IPS-15b (cell line): ENCODE data around the gene UBL3.

Experiments used
- H3K27me3 ChIP-seq: one replicate; pipeline ENCODE4 v1.6.1; 2013; ENCODE audit warnings: low read length; ENCODE audit not compliant: control insufficient read depth, insufficient read depth
- H3K36me3 ChIP-seq: one replicate; pipeline ENCODE4 v1.6.1; 2013; ENCODE audit warnings: low read length; ENCODE audit not compliant: control insufficient read depth, insufficient read depth
- H3K4me1 ChIP-seq: one replicate; pipeline ENCODE4 v1.6.1; 2013; ENCODE audit warnings: mild to moderate bottlenecking, low read length; ENCODE audit not compliant: control insufficient read depth, insufficient read depth
- H3K4me3 ChIP-seq: one replicate; pipeline ENCODE4 v1.5.1; 2013; ENCODE audit warnings: low read depth, low read length
- H3K9ac ChIP-seq: one replicate; pipeline ENCODE4 v1.6.1; 2013; ENCODE audit warnings: low read depth, mild to moderate bottlenecking, low read length
- H3K9me3 ChIP-seq: one replicate; pipeline ENCODE4 v1.6.1; 2013; ENCODE audit warnings: mild to moderate bottlenecking, low read length; ENCODE audit not compliant: control insufficient read depth, insufficient read depth

UBL3 gene

GRCh38 chr13:29840585-29840984, 9.8 kb downstream of the UBL3 start:
- Histone ChIP-seq H3K4me1 (peaks cover 8% of the 10 kb centered on the region), H3K4me3 (no peak overlapping the region)

DNA sequence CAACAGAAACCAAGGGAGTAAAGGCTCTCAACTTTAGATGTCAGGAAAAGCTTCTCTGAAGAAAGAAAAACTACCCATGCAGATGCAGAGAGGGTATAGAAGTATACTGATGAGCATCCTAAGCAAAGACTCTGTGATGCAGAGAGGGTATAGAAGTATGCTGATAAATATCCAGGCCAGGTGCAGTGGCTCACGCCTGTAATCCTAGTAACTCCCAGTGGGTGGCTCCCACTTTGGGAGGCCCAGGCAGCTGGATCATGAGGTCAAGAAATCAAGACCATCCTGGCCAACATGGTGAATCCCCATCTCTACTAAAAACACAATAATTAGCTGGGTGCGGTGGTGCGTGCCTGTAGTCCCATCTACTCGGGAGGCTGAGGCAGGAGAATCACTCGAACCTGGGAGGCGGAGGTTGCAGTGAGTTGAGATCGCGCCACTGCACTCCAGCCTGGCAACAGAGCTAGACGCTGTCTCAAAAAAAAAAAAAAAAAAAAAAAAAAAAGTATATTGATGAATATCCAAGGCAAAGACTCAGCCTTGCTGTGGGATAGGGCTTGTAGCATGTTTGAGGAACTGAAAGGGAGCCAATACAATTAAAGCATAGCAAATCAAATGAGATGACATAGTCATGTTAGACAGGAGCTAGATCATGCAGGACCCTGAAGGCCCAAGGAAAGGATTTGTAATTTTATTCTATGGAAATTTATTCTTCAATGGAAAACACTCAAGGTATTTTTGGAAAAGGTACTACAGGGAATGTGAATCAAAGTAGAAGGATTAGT, 14.9 kb downstream of the UBL3 start:
- Histone ChIP-seq H3K27me3 (no peaks in the 10 kb centered on the region), H3K9me3 (no peaks in the 10 kb centered on the region), H3K36me3 (no peaks in the 10 kb centered on the region), H3K4me3 (no peak overlapping the region), H3K9ac (no peak overlapping the region), H3K4me1 (no peaks in the 10 kb centered on the region)

More at GRCh38 chr13:29840585-29840984, 9.8 kb downstream of the UBL3 start:
- Histone ChIP-seq H3K36me3 (no peaks in the 10 kb centered on the region), H3K9ac (no peak overlapping the region), H3K9me3 (no peaks in the 10 kb centered on the region), H3K27me3 (no peaks in the 10 kb centered on the region)

DNA sequence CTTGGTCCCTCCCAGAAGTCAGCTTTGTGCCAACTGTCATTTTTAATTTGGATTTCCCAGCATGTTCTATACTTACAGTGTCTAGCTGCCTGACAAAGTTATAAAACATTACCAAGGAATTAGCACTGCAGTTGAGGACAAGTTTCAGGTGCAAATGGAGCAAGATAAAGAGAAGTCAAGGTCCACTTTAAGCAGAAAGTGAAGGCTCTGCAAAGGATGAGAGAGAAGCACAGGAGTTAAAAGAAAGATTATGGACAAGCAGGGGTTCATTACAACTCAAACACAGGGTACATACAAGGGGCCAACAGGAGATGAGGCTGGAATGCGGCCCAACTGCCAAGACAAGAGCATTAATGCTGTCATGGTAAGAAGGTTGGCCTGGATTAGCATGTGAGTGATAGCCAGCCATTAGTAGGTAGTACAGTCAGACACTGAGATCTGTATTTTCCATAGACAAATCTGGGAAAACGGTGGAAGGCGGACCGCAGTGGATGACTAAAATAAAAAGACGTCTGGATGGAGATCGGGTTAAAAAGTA, 17.6 kb downstream of the UBL3 start:
- peaks cover 5% of the 10 kb centered on the region for H3K9me3 ChIP-seq
- no peak overlapping the region for H3K9ac ChIP-seq
- no peak overlapping the region for H3K4me3 ChIP-seq
- no peaks in the 10 kb centered on the region for H3K36me3 ChIP-seq
- no peaks in the 10 kb centered on the region for H3K4me1 ChIP-seq
- H3K27me3 ChIP-seq = no peaks in the 10 kb centered on the region

GRCh38 chr13:29830000-29830399, 20.4 kb downstream of the UBL3 start:
- Histone ChIP-seq H3K9ac (no peak overlapping the region), H3K9me3 (peaks cover 5% of the 10 kb centered on the region), H3K36me3 (no peaks in the 10 kb centered on the region), H3K4me3 (no peak overlapping the region), H3K27me3 (no peaks in the 10 kb centered on the region), H3K4me1 (no peaks in the 10 kb centered on the region)

DNA sequence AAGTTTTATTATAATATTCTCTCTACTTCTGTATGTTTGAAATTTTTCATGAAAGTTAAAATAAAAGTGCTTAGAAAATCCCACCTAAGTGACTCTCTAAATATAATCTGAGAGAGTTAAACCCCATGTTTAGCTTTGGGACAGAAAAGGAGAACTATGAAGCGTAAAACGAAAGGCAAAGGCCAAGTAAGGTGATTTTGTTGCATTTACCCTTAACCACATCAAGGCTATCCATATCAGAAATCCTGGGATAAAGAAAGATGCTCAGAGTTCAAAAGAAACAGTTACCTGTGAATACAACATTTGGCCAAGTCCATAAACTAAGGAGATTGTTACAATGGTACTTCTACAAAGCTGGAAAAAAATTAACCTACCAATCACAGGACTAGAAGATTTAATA, 31.3 kb downstream of the UBL3 start:
- Histone ChIP-seq H3K9me3 (no peaks in the 10 kb centered on the region), H3K4me3 (no peak overlapping the region), H3K9ac (no peak overlapping the region), H3K36me3 (no peaks in the 10 kb centered on the region), H3K4me1 (peaks cover 8% of the 10 kb centered on the region), H3K27me3 (no peaks in the 10 kb centered on the region)

DNA sequence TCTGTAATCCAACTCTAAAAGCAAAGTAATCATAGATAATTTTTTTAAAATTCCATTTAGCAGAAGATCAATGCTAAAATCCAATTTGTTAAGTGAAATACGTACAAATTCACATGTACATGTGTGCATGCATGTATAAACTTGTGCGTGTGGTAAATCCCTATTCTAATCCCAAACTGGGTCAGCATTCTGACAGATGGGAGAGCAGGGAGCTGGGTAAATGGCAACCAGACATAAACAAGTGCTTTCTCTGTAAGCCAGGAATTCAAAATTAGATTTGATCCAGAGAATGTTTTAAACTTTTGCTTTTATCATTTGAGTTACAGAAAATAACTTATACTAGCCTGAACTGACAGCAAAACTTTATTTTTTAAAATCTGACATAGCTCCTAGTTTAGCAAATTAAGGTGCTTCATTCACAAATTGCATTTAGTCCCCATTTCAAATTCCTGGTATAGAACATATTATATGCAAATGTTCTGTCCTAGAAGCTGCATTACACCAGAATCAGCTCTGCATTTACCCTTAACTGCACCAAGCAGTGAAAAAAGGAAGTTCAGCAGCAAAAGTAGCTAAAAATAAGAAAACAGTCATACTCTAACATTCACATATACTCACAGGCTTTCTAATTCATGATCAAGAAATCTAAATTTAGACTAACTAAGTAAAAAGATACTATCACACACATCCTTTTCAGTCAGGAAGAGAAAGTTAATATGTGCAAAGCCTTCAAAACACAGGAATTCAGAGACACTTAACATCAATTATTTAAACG, 32.6 kb downstream of the UBL3 start:
- Histone ChIP-seq H3K27me3 (no peaks in the 10 kb centered on the region), H3K4me1 (peaks cover 8% of the 10 kb centered on the region), H3K9me3 (no peaks in the 10 kb centered on the region), H3K4me3 (no peak overlapping the region), H3K36me3 (no peaks in the 10 kb centered on the region), H3K9ac (no peak overlapping the region)

- Histone ChIP-seq H3K9me3 (no peaks in the 10 kb centered on the region), H3K4me1 (peaks cover 8% of the 10 kb centered on the region), H3K36me3 (no peaks in the 10 kb centered on the region), H3K9ac (no peak overlapping the region), H3K4me3 (no peak overlapping the region), H3K27me3 (no peaks in the 10 kb centered on the region)
Observed at GRCh38 chr13:29816715-29817114, 33.7 kb downstream of the UBL3 start.

DNA sequence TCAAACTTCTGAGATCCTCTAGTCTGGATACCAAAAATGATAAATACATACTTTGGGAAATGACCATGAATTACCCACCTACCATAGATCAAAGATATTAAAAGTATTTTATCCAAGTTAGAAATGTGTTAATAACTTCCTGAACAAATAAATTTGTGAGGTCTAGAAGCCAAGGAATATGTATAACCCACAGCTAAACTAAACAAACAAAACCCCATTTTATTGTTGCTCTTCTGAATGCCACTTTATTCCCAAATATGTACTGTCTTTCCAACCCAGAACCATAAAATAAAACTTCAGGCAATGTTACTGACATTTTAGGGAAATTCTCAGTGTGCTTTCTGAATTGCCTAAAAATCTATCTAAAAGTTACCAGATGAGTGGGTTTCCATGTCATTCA, 35.1 kb downstream of the UBL3 start:
- Histone ChIP-seq H3K9me3 (no peaks in the 10 kb centered on the region), H3K36me3 (no peaks in the 10 kb centered on the region), H3K4me3 (no peak overlapping the region), H3K9ac (no peak overlapping the region), H3K4me1 (peaks cover 8% of the 10 kb centered on the region), H3K27me3 (no peaks in the 10 kb centered on the region)

DNA sequence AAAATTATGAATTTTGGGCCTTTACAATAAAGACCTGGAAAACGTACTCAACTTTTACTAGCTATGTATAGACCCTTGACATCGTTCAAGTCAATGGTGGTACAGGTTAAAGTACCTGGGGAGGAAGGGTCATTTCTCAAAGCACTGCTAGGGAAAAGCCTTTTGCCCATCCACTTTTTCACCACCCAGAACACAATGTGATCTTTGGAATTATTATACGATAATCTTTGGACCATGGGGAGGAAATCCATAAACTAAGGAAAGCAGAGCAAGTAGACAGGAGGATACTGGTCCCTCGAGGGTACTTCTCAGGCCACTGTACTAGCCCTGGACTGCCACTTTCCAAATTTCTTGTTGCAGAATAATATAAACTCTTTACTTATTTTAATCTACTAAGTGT, 39.5 kb downstream of the UBL3 start:
- no peak overlapping the region for H3K9ac ChIP-seq
- H3K4me1 ChIP-seq = no peaks in the 10 kb centered on the region
- H3K9me3 ChIP-seq = no peaks in the 10 kb centered on the region
- H3K27me3 ChIP-seq = no peaks in the 10 kb centered on the region
- no peak overlapping the region for H3K4me3 ChIP-seq
- no peaks in the 10 kb centered on the region for H3K36me3 ChIP-seq

GRCh38 chr13:29810145-29810742, 40.2 kb downstream of the UBL3 start:
- Histone ChIP-seq H3K9ac (no peak overlapping the region), H3K4me1 (no peaks in the 10 kb centered on the region), H3K27me3 (no peaks in the 10 kb centered on the region), H3K36me3 (no peaks in the 10 kb centered on the region), H3K9me3 (no peaks in the 10 kb centered on the region), H3K4me3 (no peak overlapping the region)

DNA sequence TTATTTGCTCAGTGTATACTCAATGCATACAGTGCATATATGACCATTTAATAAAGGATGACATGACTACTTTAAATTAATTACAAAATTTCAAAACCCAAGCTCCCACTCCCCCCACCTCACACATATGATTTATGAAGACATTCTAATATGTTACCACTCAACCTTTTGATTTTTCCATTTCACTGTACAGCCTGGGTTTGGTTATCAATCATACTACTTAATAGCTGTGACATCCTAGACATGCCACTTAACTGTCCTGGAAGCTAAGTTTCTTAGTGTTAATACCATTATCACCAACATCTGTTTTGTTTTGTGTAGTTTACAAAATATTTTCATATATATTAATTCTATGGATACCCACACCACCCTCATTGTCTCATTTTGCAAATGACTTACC, 42.2 kb downstream of the UBL3 start:
- Histone ChIP-seq H3K4me3 (no peak overlapping the region), H3K9me3 (no peaks in the 10 kb centered on the region), H3K4me1 (no peaks in the 10 kb centered on the region), H3K9ac (no peak overlapping the region), H3K36me3 (no peaks in the 10 kb centered on the region), H3K27me3 (no peaks in the 10 kb centered on the region)
